Cardiac muscle cell (in vitro differentiated cells and primary cell): Measurements from ENCODE around the gene PCDHA3. TPM values are rescaled to one million over a fixed set of nuclear protein-coding genes. Genes with fewer than 3 reads are reported as not detected.
"Not testable (repeated sequence)": the region's sequence is repeated elsewhere in the genome, so short reads cannot be mapped to it uniquely, and the experiment has no call there.

Experiments used
- DNase-seq, 2 donors: peaks; one replicate each; pipeline versions ENCODE4 v3.0.0 to v3.0.0-alpha.2; 2010 to 2017; ENCODE audit warnings: low read depth in 1 of 2, low spot score in 1 of 2
- H3K27ac ChIP-seq: fragments of 200-600 bp; sonication (generic); 2 replicates; pipeline ENCODE4 v1.5.1; 2016
- H3K27me3 ChIP-seq: fragments of 200-600 bp; sonication (generic); 2 replicates; pipeline ENCODE4 v1.6.0; 2016; ENCODE audit warnings: control low read depth
- H3K36me3 ChIP-seq: fragments of 200-600 bp; sonication (generic); 2 replicates; pipeline ENCODE4 v1.5.1; 2016; ENCODE audit warnings: control low read depth
- H3K4me1 ChIP-seq: fragments of 200-600 bp; sonication (generic); 2 replicates; pipeline ENCODE4 v1.8.1; 2017; ENCODE audit warnings: low read depth, mild to moderate bottlenecking, mixed run types
- H3K4me3 ChIP-seq: fragments of 200-600 bp; sonication (generic); 2 replicates; pipeline ENCODE4 v1.5.1; 2016; ENCODE audit warnings: mild to moderate bottlenecking
- H3K9me3 ChIP-seq: fragments of 200-600 bp; sonication (generic); 2 replicates; pipeline ENCODE4 v1.5.1; 2017; ENCODE audit warnings: low read depth, mild to moderate bottlenecking, control low read depth
- CTCF ChIP-seq: IDR thresholded peaks from 2 replicates; pipeline ENCODE4 v1.5.1; 2012; ENCODE audit warnings: low read depth, mild to moderate bottlenecking, low read length
- polyA plus RNA-seq: library from polyadenylated mRNA; unstranded; fragments of >200 nt; fragmentation: Nextera tagmentation; extraction: Ambion mirVana; gene quantifications from 2 replicates; pipeline ENCODE4 v1.2.1, GENCODE V29; 2016
- total RNA-seq: library from RNA; depleted of rRNA; stranded (reverse); fragments of >200 nt; gene quantifications from 2 replicates; pipeline ENCODE4 v1.2.3, GENCODE V29; 2016

PCDHA3 gene
- total and polyA plus RNA-seq, 2 experiments from 2014 or later, result 1.1 to 1.8 TPM

DNA sequence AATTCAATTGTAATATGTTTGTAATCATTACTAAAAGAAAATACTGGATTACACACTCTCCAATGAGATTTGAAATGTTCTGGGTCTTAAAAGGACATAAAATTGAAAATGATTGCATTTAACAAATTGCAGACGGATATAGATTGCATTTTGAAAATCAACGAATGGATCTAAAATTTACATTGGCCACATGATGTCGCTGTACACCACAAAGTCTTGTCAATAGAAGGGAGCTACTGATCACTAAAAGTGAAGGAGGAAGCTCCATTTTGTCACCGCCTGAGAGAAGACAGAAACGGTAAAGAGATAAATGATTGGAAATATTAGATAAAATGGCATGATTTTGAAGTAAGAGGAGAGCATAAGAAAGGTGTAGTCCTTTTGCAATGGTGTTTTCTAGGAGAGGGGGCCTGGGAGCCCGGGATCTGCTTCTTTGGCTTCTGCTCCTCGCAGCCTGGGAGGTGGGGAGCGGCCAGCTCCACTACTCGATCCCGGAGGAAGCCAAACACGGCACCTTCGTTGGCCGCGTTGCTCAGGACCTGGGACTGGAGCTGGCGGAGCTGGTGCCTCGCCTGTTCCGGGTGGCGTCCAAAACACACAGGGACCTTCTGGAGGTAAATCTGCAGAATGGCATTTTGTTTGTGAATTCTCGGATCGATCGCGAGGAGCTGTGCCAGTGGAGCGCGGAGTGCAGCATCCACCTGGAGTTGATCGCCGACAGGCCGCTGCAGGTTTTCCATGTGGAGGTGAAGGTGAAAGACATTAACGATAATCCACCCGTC is 14.8 kb upstream of the PCDHA3 start, which contains the start of gene PCDHA1:
PCDHA1 (plus strand) TSS at position 236 of the 782 bp plus-strand sequence.
- Histone ChIP-seq H3K4me1 (no peaks in the 10 kb centered on the region), H3K9me3 (no peaks in the 10 kb centered on the region), H3K4me3 (no peak within 1 kb of the TSS), H3K27me3 (no peaks in the 10 kb centered on the region), H3K36me3 (no peaks in the 10 kb centered on the region), H3K27ac (no peak within 1 kb of the TSS)
- TF ChIP-seq CTCF, result no peak
- no peak for DNase-seq

GRCh38 chr5:140787422-140787821 is 13.4 kb upstream of the PCDHA3 start:
- H3K27ac ChIP-seq, DNase-seq: not testable (repeated sequence)

GRCh38 chr5:140787849-140788504 is 12.9 kb upstream of the PCDHA3 start:
- DNase-seq, H3K36me3 ChIP-seq, H3K27ac ChIP-seq, H3K9me3 ChIP-seq, H3K4me1 ChIP-seq, H3K27me3 ChIP-seq, H3K4me3 ChIP-seq: not testable (repeated sequence)

More at GRCh38 chr5:140787422-140787821, 13.4 kb upstream of the PCDHA3 start:
- not testable (repeated sequence) for H3K4me3 ChIP-seq, H3K9me3 ChIP-seq, H3K4me1 ChIP-seq, H3K36me3 ChIP-seq, H3K27me3 ChIP-seq

DNA sequence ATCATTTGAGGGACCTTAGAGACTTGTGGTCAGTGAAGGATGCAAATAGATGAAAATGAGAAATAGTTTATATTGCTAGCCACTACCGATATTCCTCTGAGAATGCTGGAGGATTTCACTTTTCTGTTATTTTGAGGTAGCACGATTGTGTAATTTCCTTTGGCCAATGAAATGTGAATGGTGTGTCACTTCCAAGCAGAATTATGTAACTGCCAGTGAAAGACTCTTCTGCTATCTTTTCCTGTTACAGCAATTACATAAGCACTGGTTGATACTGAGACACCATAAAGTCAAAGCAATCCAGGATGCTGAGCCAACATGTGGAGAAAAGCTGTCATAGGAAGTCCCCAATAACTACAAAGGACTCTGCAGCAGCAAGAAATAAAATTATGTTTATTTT is 9.8 kb upstream of the PCDHA3 start:
- Histone ChIP-seq H3K4me1 (no peaks in the 10 kb centered on the region), H3K4me3 (no peak overlapping the region), H3K27ac (no peak overlapping the region), H3K36me3 (no peaks in the 10 kb centered on the region), H3K27me3 (no peaks in the 10 kb centered on the region), H3K9me3 (no peaks in the 10 kb centered on the region)
- DNase-seq, result no peak
- TF ChIP-seq CTCF, result no peak

DNA sequence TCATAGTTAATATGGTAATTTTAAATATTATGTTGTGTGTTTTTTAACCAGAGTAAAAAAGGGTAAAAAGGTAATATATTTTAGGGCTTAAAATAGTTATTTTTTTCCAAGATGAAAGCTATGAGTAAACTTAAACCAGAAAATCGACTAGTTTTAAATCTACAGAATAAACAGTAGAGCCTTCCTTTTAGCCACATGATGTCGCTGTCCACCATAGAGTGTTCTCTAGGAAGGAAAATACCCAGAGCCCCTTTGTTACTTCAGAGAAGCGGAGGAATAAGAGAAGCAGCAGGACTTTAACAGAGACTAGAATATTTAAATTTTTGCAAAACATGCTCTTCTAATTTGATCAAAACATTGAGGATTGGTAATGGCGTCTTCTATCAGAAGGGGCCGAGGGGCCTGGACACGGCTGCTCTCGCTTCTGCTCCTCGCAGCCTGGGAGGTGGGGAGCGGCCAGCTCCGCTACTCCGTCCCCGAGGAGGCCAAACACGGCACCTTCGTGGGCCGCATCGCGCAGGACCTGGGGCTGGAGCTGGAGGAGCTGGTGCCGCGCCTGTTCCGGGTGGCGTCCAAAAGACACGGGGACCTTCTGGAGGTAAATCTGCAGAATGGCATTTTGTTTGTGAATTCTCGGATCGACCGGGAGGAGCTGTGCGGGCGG is 6.1 kb upstream of the PCDHA3 start, which contains the start of gene PCDHA2:
PCDHA2 (plus strand) TSS at position 258 of the 664 bp plus-strand sequence.
- peak in 1 of 2 donors; percentile 60 for DNase-seq
- no peaks in the 10 kb centered on the region for H3K27me3 ChIP-seq
- peaks cover under 1% of the 10 kb centered on the region for H3K9me3 ChIP-seq
- peak within 1 kb of the TSS; percentile 41 for H3K4me3 ChIP-seq
- H3K27ac ChIP-seq, result no peak within 1 kb of the TSS
- TF ChIP-seq CTCF, result peak; percentile 4
- no peaks in the 10 kb centered on the region for H3K4me1 ChIP-seq
- H3K36me3 ChIP-seq, result no peaks in the 10 kb centered on the region

- H3K36me3 ChIP-seq, result peaks cover 2% of the 10 kb centered on the region
- peak in 1 of 2 donors; percentile 32 for DNase-seq
- peak; percentile 13 for TF ChIP-seq CTCF
- H3K4me1 ChIP-seq, result no peaks in the 10 kb centered on the region
- H3K4me3 ChIP-seq, result peak overlapping the region; percentile 41
- H3K27me3 ChIP-seq, result no peaks in the 10 kb centered on the region
- peaks cover 3% of the 10 kb centered on the region for H3K9me3 ChIP-seq
- H3K27ac ChIP-seq, result no peak overlapping the region
Measured at GRCh38 chr5:140795259-140795641, 5.6 kb upstream of the PCDHA3 start.

DNA sequence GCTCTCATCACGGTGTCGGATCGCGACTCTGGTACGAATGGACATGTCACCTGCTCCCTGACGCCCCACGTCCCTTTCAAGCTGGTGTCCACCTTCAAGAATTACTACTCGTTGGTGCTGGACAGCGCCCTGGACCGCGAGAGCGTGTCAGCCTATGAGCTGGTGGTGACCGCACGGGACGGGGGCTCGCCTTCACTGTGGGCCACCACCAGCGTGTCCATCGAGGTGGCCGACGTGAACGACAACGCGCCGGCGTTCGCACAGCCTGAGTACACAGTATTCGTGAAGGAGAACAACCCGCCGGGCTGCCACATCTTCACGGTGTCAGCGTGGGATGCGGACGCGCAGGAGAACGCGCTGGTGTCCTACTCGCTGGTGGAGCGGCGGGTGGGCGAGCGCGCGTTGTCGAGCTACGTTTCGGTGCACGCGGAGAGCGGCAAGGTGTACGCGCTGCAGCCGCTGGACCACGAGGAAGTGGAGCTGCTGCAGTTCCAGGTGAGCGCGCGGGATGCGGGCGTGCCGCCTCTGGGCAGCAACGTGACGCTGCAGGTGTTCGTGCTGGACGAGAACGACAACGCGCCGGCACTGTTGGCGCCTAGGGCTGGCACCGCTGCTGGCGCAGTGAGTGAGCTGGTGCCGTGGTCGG is 4.7 kb upstream of the PCDHA3 start:
- H3K9me3 ChIP-seq, DNase-seq, H3K27ac ChIP-seq, H3K4me3 ChIP-seq, H3K4me1 ChIP-seq, H3K36me3 ChIP-seq, H3K27me3 ChIP-seq: not testable (repeated sequence)
